NCI-H2029 treated with DMSO at 0.1 percent for 48 hours (cell line): ENCODE data around the gene SEMA3A.

Experiments
- DNase-seq: peaks from one replicate; lab custom pipeline; 2025; lab: John Stamatoyannopoulos, UW

Gene SEMA3A

GRCh38 chr7:84195295-84196060, 889 bp upstream of the SEMA3A start:
- no peak for DNase-seq

DNA sequence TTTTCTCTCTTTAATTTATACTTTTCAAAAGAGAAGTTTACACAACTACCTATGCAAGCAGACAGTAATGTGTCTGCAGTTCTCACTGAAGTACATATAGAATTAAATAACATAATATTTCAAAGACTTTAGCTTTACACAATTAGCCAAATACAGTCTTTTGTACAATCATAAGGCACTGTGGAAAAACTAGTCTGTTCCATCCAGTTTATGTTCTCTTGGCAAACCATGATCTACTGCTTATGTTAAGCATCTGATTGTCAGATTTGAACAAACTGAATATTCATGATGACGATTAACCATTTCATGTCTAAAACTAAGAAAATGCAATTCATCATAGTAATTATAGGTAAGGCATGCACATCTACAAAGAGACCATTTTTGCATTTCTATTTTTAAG, 842 bp downstream of the SEMA3A start:
- DNase-seq: no peak

- no peak for DNase-seq
Measured at GRCh38 chr7:84191842-84192241, 2.7 kb downstream of the SEMA3A start.

DNA sequence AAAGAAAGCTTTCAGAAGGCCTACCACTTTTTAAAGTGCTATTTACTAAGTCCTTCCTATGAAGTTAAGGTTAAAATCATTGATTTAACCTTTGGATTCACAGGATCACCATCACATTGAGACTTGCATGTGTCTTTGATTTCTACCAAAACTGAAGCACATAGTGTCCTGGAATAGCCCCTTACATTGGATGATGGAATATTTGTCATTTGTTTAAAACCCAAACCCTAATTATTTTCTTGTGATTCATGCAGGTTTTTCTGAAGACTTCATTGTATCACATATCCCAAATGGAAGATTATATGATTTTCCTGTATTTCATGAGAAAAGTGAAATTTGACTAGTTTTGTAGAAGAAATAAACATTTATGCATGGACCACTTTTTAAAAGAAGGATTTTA, 3.3 kb downstream of the SEMA3A start:
- no peak for DNase-seq

- no peak for DNase-seq
Measured at GRCh38 chr7:84190016-84190705, 4.4 kb downstream of the SEMA3A start.

DNA sequence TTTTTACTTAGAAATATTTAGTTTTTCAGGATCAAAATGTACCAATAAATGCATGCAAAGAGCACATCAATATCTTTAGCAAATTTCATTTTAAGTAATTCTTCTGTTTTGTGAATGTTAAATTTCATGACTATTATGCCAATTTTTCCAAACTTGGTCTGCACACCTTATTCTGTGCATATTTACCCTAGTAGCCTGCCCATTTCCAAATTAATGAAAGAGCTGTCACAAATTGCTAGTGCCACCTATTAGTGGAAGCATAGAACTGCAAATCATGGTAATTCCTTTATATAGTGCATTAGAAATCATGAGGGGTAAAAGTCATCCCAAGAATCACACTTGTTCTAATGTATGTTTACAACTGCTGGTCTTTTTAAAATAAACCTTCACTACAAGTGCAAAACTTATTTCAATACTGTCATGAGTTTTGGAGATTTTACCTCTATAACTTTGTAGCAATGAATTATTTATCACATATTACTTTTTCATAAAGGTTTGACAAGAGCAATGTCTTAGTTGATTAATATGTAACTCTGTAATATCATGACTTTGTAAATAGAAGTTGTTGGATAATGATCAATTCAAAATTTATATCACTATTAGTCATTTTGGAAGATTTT, 5.7 kb downstream of the SEMA3A start:
- no peak for DNase-seq

DNA sequence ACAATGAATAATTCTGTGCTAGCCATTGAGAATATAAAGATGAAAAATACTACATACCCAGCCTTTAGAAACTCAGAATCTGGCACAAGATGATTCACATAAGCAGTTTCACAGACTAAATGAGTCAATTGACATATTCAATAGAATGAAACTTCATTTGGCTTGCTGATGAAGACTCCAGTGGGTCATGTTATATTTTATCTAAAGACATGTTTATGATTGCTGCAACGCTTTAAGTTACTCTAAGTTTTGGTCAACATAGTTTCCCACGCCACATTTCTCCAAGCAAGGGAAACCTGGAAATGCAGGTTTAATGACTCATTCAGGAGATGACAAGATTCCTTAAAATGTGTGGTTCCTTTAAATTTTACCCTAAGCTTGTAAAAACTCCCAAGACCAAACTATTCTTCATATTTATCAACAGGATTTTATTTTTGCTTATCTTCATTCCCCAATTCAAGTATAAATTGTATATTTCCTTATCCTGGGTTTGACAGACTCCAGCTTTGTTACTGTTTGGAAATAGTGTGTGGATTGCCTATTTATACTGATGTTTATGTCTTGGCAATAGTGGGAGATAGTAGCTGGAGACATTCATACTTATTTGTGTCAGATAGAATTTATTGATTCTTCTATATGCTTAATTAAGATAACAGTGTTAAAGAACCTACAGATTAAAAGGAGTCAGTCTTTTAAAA, 6.6 kb downstream of the SEMA3A start:
- DNase-seq: no peak

DNA sequence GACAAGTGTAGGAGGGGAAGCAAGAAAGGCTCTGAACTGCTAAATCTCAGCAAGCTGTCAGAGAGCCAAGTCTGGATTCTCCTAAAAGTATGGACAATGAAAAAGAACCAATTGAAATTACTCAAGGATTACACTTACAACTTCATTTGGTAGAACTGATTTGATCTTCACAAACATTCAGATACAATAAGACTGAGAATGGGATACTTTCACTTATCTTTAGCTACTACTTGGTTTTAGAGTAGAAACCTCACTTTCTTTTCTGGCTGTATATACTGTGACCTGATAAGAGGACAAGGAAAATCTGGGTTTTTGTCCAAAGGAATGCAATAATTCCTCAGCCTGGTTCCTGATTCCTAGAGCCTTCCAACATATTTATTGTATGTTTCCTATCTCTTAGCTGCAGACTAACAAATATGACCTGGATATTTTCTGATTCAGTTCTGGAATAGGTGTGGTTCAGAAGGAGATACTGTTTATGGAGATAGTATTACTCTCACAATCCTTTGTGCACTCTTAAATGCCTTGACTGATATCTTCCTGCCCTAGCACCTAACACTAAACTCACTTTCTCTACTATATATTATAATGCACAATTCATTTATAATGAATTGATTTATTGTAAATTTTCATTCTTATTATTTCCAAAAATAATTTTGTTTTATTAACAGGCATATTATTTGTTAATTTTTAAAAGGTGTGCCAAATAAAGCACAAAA, 7.3 kb downstream of the SEMA3A start:
- no peak for DNase-seq

DNA sequence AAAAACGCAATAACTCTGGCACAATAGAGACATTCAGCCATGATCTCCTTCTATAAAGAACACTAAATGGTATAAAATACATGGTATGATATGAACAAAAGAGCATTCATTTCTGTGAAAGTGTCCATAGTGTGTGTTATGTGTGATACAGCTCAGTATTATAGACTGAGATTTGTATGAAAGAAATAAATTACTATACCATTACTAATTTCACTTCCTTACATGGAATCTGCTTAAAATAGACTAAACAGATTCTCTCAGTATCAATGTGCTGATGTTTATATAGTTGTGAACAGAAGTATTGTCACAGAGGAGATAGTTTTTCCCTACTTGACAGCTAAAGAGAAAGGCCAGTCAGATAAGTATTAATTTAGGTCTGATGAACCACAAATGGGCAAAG, 10.8 kb downstream of the SEMA3A start:
- DNase-seq: no peak

GRCh38 chr7:84182301-84182700, 12.3 kb downstream of the SEMA3A start:
- no peak for DNase-seq

- DNase-seq: no peak
Measured at GRCh38 chr7:84181628-84182027, 13.0 kb downstream of the SEMA3A start.

DNA sequence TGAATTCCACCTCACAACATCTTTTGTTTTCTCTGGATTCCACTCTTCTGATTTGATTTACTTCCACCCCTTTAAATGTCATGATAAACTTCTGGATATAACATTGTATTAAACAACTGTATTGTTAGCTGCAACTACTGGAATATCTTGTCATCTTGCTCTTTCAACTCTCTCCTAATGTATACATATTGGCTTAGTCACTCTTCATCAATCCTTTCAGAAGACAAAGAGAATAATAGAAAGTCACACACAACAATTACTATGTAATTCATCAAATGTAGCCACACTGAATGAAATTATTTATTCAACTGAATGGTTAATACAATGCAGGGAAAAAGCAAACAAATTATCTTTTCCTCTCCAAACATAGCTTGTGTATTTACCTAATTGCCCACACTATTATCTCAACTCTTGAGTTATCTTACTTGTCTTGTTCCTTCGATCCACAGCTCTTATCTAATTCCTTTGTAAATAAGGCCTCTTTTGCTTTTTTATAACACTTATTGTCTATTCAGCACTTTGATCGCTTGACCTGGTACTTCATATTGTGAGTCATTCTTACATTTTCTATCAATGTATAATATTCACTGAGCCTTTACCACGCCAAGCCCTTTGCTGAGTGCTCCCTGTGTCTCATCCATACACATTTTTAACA, 16.7 kb downstream of the SEMA3A start:
- DNase-seq: no peak

DNA sequence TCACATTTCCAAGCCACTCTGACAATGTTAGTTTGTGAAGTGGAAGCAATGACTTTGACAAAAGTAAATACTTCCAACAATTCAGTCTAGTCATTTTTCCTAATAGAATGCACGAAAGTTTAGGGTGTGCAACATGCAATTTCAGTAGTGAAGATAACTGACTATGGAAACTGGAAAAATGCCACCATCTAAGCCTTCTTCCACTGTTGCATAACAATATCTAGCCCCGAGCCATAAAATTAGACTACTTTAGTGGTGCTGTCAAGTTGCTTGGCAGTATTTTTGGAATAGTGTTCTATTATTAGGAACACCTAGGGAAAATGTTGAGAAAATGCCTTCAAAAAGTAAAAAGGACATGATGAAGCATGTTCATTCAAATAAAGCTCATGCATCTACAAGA, 17.9 kb downstream of the SEMA3A start:
- no peak for DNase-seq

DNA sequence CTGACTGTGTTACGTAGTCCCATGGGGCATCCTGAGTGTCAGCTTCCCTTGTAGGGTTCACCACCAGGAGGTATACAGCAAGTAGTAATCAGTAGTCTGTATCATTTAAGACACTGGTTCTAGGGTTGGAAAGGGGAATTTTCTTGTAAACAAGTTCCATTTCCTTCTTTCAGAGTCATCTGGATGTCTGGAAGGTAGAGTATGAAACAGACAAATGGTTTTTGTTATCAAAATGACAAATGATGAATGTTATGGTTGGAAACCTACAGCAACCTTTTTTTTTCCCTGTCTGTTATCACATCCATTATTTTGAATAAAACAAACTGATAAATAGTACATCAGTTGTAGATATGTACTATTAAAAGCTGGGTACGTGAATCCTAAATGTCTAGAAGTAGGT, 19.1 kb downstream of the SEMA3A start:
- DNase-seq: no peak

- DNase-seq: no peak
Measured at GRCh38 chr7:84170646-84171045, 23.9 kb downstream of the SEMA3A start.

DNA sequence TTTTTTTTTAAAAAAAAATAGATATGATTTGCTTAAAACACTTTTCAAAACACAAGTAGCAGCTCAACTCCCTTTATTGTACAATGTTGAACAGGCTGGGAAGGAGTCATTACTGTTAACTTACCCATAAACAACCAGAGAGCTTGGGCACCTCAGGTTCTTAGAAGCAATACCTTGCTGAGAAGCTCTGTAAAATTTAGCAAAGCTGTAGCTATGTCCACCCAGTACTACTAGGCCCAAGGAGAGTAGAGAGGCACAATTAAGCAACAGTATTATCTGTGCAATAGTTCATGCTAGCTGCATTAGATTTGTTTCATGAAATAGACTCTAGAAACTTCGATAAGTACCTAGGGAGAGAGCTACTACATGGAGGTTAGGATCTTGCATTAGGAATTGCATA, 32.0 kb downstream of the SEMA3A start:
- no peak for DNase-seq

DNA sequence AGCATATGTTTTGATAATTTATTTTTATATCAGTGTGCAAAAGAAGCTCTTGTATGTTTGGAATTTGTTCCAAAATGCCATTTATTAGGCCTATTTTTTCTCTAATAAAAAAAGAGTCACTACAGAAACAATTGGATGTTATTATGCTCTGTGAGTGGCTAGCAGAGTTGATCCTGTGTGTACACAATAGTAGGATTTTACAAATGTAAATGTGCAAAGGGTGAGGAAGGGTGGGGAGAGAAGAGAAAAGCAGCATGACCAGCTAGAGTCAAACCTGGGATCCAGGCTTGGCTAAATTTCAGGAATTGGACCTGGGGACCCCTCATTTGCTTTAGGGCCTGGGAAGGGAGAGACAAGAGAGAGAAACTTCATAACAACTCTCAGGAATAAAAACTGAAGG, 32.5 kb downstream of the SEMA3A start:
- no peak for DNase-seq

GRCh38 chr7:84161398-84161797, 33.2 kb downstream of the SEMA3A start:
- DNase-seq: no peak

GRCh38 chr7:84159435-84159834, 35.2 kb downstream of the SEMA3A start:
- no peak for DNase-seq

GRCh38 chr7:84157171-84157570, 37.4 kb downstream of the SEMA3A start:
- no peak for DNase-seq

DNA sequence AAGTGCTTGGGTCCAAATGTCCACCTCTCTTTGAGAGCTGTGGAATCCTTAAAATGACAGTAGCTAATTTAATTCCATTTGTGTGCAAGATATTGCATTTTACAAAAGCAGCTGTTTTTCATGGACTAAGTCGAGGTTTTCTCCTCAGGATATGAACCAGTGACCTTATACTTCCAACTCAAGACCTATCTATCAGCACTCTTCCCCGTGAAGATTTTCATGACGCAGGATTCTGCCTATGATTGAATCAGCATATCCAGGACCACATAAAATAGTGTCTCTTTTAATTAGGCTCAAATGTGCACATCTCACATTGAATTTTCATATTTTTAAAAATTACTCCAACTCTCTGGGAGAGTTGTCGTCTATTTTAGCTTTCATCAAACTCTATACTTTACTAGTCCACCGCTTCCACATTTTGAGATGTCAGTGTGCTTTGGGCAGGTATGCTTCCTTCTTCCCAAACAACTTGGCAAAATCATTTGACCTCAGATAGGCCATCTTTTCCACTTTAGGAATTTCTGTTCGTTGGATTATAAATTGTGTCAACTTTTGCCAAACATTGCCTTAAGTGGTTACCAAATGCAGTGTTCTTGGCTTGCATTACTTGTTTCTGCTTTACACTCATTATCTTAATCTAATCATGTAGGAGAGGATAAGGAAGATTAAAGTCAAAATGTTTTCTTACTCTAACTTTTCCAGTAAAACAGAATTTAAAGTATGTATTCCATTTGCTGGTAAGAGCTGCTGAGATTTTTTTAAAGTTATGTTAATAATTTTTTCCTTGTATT, 39.4 kb downstream of the SEMA3A start:
- no peak for DNase-seq
